DND-41 (cell line): ENCODE data around the gene BUD31.

Experiments used
- ATAC-seq: fragments of 200-7000 bp; cut with Tn5 transposase; 3 replicates; pipeline ENCODE4 v1.9.1; 2021; ENCODE audit warnings: low read depth; ENCODE audit not compliant: insufficient read depth
- DNase-seq: peaks from one replicate; pipeline ENCODE4 v3.0.0-alpha.2; 2020
- H2AFZ ChIP-seq: 2 replicates; pipeline ENCODE4 v1.6.0; 2012; ENCODE audit warnings: low read depth, low read length
- H3K27ac ChIP-seq: 2 replicates; pipeline ENCODE4 v1.5.1; 2012; ENCODE audit warnings: low read length, inconsistent platforms
- H3K27me3 ChIP-seq: fragments of 200-600 bp; sonication (generic); 2 replicates; pipeline ENCODE4 v1.6.0; 2012; ENCODE audit warnings: low read length, mild to moderate bottlenecking, inconsistent platforms; ENCODE audit not compliant: insufficient read depth, poor library complexity
- H3K36me3 ChIP-seq: 2 replicates; pipeline ENCODE4 v1.5.1; 2012; ENCODE audit warnings: low read length, inconsistent platforms; ENCODE audit not compliant: insufficient read depth
- H3K4me1 ChIP-seq: 2 replicates; pipeline ENCODE4 v1.5.1; 2012; ENCODE audit warnings: mild to moderate bottlenecking, low read length; ENCODE audit not compliant: insufficient read depth
- H3K4me2 ChIP-seq: 2 replicates; pipeline ENCODE4 v1.6.0; 2012; ENCODE audit warnings: mild to moderate bottlenecking, moderate library complexity, low read length, inconsistent platforms; ENCODE audit not compliant: insufficient read depth
- H3K4me3 ChIP-seq, 2 experiments: fragments of 200-600 bp in 1 of 2; shearing (Covaris generic) in 1 of 2; 2 replicates each; pipeline ENCODE4 v1.5.1; 2012 to 2016; ENCODE audit warnings: inconsistent platforms in 2 of 2, low read length in 2 of 2, mild to moderate bottlenecking in 2 of 2, low read depth in 1 of 2, moderate library complexity in 1 of 2
- H3K79me2 ChIP-seq: 2 replicates; pipeline ENCODE4 v1.6.0; 2012; ENCODE audit warnings: low read length, inconsistent platforms; ENCODE audit not compliant: insufficient read depth
- H3K9ac ChIP-seq: 2 replicates; pipeline ENCODE4 v1.6.0; 2012; ENCODE audit warnings: low read depth, mild to moderate bottlenecking, inconsistent platforms, low read length, moderate library complexity
- H3K9me3 ChIP-seq: 2 replicates; pipeline ENCODE4 v1.5.1; 2012; ENCODE audit warnings: low read length, moderate library complexity, mild to moderate bottlenecking, inconsistent platforms; ENCODE audit not compliant: insufficient read depth, severe bottlenecking
- H4K20me1 ChIP-seq: 2 replicates; pipeline ENCODE4 v1.6.0; 2012; ENCODE audit warnings: low read length; ENCODE audit not compliant: insufficient read depth
- EZH2 ChIP-seq: IDR thresholded peaks from 3 replicates; pipeline ENCODE4 v1.6.1; 2012; ENCODE audit warnings: borderline replicate concordance, low read depth, mild to moderate bottlenecking, moderate library complexity, low read length, inconsistent platforms; ENCODE audit not compliant: severe bottlenecking
- TF ChIP-seq, protein P1 (sequence below): IDR thresholded peaks from 2 replicates; pipeline ENCODE4 v1.5.1; 2012; ENCODE audit warnings: borderline replicate concordance, low read length, moderate library complexity, mild to moderate bottlenecking; ENCODE audit not compliant: poor library complexity, severe bottlenecking; ENCODE audit errors: extremely low read depth

Gene BUD31

DNA sequence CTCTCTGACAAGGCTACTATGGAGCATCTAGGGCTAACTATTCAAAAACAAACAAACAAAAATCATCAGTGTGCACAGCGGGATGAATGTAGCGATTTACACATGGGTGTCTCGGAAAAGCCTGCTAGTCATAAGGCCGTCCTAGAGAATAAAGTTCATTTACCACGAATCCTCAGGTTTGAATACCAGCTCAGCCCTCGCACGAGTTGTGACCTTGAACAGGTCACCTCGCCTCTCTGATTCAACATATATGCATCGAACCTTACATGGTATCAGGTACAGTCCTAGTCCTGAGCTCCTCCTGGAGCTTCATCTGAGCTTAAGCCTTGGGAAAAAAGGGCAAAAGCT is 56.6 kb downstream of the BUD31 start:
- ATAC-seq (no peak; the same call in 2 of the 3 replicates), DNase-seq (no peak)
- no peak for TF ChIP-seq EZH2
- TF ChIP-seq, protein P1, sequence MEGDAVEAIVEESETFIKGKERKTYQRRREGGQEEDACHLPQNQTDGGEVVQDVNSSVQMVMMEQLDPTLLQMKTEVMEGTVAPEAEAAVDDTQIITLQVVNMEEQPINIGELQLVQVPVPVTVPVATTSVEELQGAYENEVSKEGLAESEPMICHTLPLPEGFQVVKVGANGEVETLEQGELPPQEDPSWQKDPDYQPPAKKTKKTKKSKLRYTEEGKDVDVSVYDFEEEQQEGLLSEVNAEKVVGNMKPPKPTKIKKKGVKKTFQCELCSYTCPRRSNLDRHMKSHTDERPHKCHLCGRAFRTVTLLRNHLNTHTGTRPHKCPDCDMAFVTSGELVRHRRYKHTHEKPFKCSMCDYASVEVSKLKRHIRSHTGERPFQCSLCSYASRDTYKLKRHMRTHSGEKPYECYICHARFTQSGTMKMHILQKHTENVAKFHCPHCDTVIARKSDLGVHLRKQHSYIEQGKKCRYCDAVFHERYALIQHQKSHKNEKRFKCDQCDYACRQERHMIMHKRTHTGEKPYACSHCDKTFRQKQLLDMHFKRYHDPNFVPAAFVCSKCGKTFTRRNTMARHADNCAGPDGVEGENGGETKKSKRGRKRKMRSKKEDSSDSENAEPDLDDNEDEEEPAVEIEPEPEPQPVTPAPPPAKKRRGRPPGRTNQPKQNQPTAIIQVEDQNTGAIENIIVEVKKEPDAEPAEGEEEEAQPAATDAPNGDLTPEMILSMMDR, result no peak

DNA sequence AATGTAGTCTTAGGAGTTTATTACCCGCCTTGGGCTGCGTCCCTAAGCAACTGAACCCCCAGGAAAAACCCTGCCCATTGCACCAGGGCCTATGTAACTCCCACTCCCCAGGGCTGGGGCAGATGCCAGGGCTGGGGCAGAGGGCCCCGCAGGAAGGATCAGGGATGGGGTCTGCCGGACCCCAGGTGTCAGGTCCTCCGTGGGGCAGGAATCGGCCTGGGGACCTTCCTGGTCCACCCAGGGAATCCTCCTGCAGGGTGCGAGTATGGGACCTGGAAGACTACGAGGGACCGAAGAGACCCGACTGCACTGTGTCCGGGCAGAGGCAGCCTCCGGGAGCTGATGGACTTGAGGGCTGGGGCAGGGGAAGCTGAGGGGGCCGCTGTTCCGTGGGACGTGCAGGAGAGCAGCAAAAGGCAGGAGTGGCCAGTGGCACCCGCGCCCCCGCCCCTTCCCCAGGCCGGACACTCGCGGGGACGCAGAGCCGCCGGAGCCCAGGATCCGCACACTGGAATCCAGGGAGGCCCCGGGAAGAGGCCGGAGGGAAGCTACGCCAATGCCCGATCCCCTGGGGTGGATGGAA is 59.7 kb downstream of the BUD31 start:
- TF ChIP-seq, protein P1, result no peak
- no peak for TF ChIP-seq EZH2
- Histone ChIP-seq H3K4me1 (peaks cover 39% of the 10 kb centered on the region), H3K9ac (no peak overlapping the region), H3K79me2 (peaks cover 40% of the 10 kb centered on the region), H3K36me3 (peaks cover 11% of the 10 kb centered on the region), H3K27me3 (no peaks in the 10 kb centered on the region), H2AFZ (no peak overlapping the region), H3K27ac (no peak overlapping the region), H3K4me3 (no peak overlapping the region), H4K20me1 (peaks cover 5% of the 10 kb centered on the region; the same call in 1 of the 2 replicates), H3K4me2 (no peak overlapping the region), H3K9me3 (no peaks in the 10 kb centered on the region)
- DNase-seq (no peak), ATAC-seq (no peak)

More for the DNA sequence above, 56.6 kb downstream of the BUD31 start:
- Histone ChIP-seq H3K27ac (peak overlapping the region; percentile 85), H3K9ac (peak overlapping the region; percentile 83), H2AFZ (peak overlapping the region; percentile 87), H3K4me2 (peak overlapping the region; percentile 96), H3K4me3 (peak overlapping the region; percentile 51 to 79; a peak in 3 of 4 replicates), H4K20me1 (peaks cover 27% of the 10 kb centered on the region), H3K79me2 (peaks cover 62% of the 10 kb centered on the region), H3K4me1 (peaks cover 43% of the 10 kb centered on the region), H3K9me3 (no peaks in the 10 kb centered on the region), H3K27me3 (no peaks in the 10 kb centered on the region), H3K36me3 (peaks cover 37% of the 10 kb centered on the region)
